ENCODE results near the gene ZBTB39. TPM values are rescaled to one million over a fixed set of nuclear protein-coding genes. Genes with fewer than 3 reads are reported as not detected.

The ZBTB39 gene
- total RNA-seq, 3 donors from 2014 or later (not counting 1 experiment from before 2014, with no cell fraction given), result 9.5 to 17.6 (median 12.5) TPM

DNA sequence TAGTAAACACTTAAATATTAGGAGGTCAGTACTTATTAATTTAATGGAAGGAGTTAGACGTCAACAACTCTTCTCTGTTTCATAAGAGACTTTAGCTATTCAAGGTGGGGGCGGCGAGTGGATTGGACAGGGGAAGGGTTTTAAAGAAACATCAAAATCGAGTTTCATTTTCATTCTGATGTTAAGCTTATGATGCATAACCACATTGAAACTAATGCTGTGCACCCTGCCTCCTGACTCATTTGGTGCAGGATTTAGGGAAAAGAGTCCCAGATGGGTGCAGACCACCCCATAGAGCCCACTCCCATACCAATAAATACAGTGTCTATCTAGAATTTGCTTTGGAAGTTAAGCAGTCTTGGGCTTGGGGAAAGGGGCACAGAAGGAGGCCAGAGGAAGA, 7.4 kb downstream of the ZBTB39 start:
- no peak overlapping the region for H3K4me3 ChIP-seq (ENCODE audit: low read length)
- peaks cover 34% of the 10 kb centered on the region for H3K36me3 ChIP-seq (ENCODE audit: control insufficient read depth, insufficient read depth, low read length)
- no peaks in the 10 kb centered on the region for H3K27me3 ChIP-seq (ENCODE audit: control insufficient read depth, insufficient read depth, low read length)
- no peak overlapping the region for H3K4me3 Mint-ChIP-seq
- H3K36me3 Mint-ChIP-seq, result no peaks in the 10 kb centered on the region
- peak overlapping the region in 1 of 2 donors; percentile 2 for H3K27ac Mint-ChIP-seq
- H3K27ac ChIP-seq (ENCODE audit: low read length), result no peak overlapping the region
- no peak for TF ChIP-seq CTCF (IDR thresholded peaks at IDR 0.05)
- intact Hi-C loops (cut with micrococcal nuclease), result no loop called here
- no peaks in the 10 kb centered on the region for H3K9me3 Mint-ChIP-seq
- DNase-seq, result no peak
- WGBS (ENCODE audit: insufficient coverage), result 53% methylated on average over 4 of the region's 4 CpGs
- H3K9me3 ChIP-seq (ENCODE audit: control insufficient read depth, insufficient read depth, low read length), result no peaks in the 10 kb centered on the region
- H3K4me1 Mint-ChIP-seq, result peaks cover 15 to 37% of the 10 kb centered on the region in 2 donors
- H3K4me1 ChIP-seq (ENCODE audit: control insufficient read depth, insufficient read depth, low read length), result peaks cover 3% of the 10 kb centered on the region
- no peak for ATAC-seq
- no peaks in the 10 kb centered on the region for H3K27me3 Mint-ChIP-seq (ENCODE audit: low read depth in 2 of 2)

- no peaks in the 10 kb centered on the region for H3K27me3 Mint-ChIP-seq (ENCODE audit: low read depth in 2 of 2)
- H3K4me3 ChIP-seq (ENCODE audit: low read length), result no peak overlapping the region
- H3K36me3 Mint-ChIP-seq, result no peaks in the 10 kb centered on the region
- intact Hi-C loops (cut with micrococcal nuclease), result no loop called here
- H3K4me3 Mint-ChIP-seq, result no peak overlapping the region
- WGBS (ENCODE audit: insufficient coverage), result 97% methylated on average over 6 of the region's 6 CpGs
- H3K27ac Mint-ChIP-seq, result no peak overlapping the region
- no peak overlapping the region for H3K27ac ChIP-seq (ENCODE audit: low read length)
- H3K36me3 ChIP-seq (ENCODE audit: control insufficient read depth, insufficient read depth, low read length), result peaks cover 27% of the 10 kb centered on the region
- H3K27me3 ChIP-seq (ENCODE audit: control insufficient read depth, insufficient read depth, low read length), result no peaks in the 10 kb centered on the region
- H3K4me1 ChIP-seq (ENCODE audit: control insufficient read depth, insufficient read depth, low read length), result peaks cover 3% of the 10 kb centered on the region
- H3K4me1 Mint-ChIP-seq, result peaks cover 15 to 35% of the 10 kb centered on the region in 2 donors
- no peaks in the 10 kb centered on the region for H3K9me3 ChIP-seq (ENCODE audit: control insufficient read depth, insufficient read depth, low read length)
- no peaks in the 10 kb centered on the region for H3K9me3 Mint-ChIP-seq
- DNase-seq (no peak), ATAC-seq (no peak)
- no peak for TF ChIP-seq CTCF (IDR thresholded peaks at IDR 0.05)
Measured at GRCh38 chr12:56998316-56998715, 8.0 kb downstream of the ZBTB39 start.

- ATAC-seq (no peak), DNase-seq (no peak)
- peaks cover 15 to 35% of the 10 kb centered on the region in 2 donors for H3K4me1 Mint-ChIP-seq
- TF ChIP-seq CTCF (IDR thresholded peaks at IDR 0.05), result no peak
- no peak overlapping the region for H3K4me3 ChIP-seq (ENCODE audit: low read length)
- H3K4me1 ChIP-seq (ENCODE audit: control insufficient read depth, insufficient read depth, low read length), result peaks cover 3% of the 10 kb centered on the region
- 89% methylated on average over 12 of the region's 12 CpGs for WGBS (ENCODE audit: insufficient coverage)
- H3K27me3 ChIP-seq (ENCODE audit: control insufficient read depth, insufficient read depth, low read length), result no peaks in the 10 kb centered on the region
- H3K27ac Mint-ChIP-seq, result no peak overlapping the region
- no peaks in the 10 kb centered on the region for H3K9me3 ChIP-seq (ENCODE audit: control insufficient read depth, insufficient read depth, low read length)
- no peak overlapping the region for H3K4me3 Mint-ChIP-seq
- H3K36me3 ChIP-seq (ENCODE audit: control insufficient read depth, insufficient read depth, low read length), result peaks cover 15% of the 10 kb centered on the region
- H3K36me3 Mint-ChIP-seq, result no peaks in the 10 kb centered on the region
- no peaks in the 10 kb centered on the region for H3K9me3 Mint-ChIP-seq
- intact Hi-C loops (cut with micrococcal nuclease), result no loop called here
- H3K27me3 Mint-ChIP-seq (ENCODE audit: low read depth in 2 of 2), result no peaks in the 10 kb centered on the region
- H3K27ac ChIP-seq (ENCODE audit: low read length), result no peak overlapping the region
Measured at GRCh38 chr12:56996793-56997545, 9.4 kb downstream of the ZBTB39 start.

Measured in natural killer cell (primary cell).